AG08396 (cell line): Measurements from ENCODE around the gene ZNF782.
"Not testable (repeated sequence)": the region's sequence is repeated elsewhere in the genome, so short reads cannot be mapped to it uniquely, and the experiment has no call there.

Experiments used
- DNase-seq: peaks from one replicate; pipeline ENCODE4 v3.0.0; 2012; ENCODE audit warnings: low spot score, mixed read lengths

Gene ZNF782

DNA sequence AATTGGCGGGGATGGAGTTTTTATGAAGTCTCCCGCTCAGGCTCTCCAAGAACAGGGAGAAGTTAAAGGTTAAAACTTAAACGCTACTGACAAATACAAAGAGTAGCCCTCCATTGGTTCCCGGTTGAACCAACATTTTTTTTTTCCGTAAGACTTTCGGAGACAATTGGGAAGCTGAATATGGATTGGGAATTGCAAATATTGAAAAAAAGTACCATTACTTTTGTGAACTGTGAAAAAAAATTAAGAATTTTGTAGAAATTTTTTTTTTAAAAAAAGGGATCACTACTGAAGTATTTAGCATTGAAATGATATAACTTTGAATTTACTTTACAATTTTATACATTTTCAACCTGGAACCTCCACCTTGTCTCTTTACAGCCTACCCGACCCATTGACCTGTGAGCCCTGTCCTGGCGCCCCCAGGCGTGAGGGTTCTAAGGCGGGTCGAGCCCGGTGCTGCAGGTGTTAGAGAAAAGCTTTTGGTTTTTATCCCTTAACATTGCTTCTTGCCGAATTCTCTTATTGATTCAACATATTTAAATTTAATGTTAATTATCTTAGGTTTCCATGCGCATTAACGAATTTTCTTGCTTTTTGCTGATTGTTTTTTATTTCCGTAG, 448 bp upstream of the ZNF782 start:
- DNase-seq, result no peak

DNA sequence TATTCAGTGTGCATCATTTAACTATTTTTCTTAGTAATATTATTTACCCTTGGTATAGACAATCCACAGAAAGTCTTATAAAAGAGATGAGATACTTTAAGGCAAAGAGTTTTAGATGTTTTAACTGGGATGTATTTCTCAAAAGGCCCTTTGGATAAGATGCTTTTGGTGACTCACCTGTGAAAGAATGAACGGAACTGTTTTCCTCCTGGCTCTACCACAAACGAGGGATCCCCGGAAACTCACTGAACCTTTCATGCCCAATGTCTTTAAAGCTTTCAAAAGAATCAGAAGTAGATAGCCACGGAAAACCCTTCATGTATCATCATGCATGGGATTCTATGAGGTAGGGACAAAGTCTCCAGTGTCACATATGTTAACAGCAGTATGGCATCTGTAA, 1.6 kb downstream of the ZNF782 start:
- no peak for DNase-seq

- DNase-seq, result no peak
Measured at GRCh38 chr9:96844040-96844439, 10.3 kb downstream of the ZNF782 start.

- no peak for DNase-seq
Measured at GRCh38 chr9:96818533-96818932, 35.8 kb downstream of the ZNF782 start.

GRCh38 chr9:96817973-96818372, 36.3 kb downstream of the ZNF782 start:
- DNase-seq, result no peak

DNA sequence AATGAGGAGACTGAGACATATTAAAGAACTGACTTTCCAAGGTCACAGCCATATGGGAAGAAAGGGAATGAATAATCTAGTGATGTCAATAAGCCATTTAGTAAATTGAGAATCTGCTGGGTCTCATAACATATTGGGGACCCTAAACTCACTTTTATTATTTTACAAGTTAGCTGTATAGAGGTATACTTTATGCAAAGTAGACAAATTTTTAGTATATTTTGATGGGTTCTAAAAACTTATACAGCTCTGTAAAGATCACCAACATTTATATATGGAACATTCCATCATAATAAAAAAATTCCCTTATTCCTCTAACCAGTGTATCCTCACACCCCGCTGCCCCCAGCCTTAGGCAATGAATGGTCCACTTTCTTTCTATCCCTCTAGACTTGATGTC, 40.7 kb downstream of the ZNF782 start:
- no peak for DNase-seq

GRCh38 chr9:96798959-96799358, 55.4 kb downstream of the ZNF782 start:
- DNase-seq, result not testable (repeated sequence)

DNA sequence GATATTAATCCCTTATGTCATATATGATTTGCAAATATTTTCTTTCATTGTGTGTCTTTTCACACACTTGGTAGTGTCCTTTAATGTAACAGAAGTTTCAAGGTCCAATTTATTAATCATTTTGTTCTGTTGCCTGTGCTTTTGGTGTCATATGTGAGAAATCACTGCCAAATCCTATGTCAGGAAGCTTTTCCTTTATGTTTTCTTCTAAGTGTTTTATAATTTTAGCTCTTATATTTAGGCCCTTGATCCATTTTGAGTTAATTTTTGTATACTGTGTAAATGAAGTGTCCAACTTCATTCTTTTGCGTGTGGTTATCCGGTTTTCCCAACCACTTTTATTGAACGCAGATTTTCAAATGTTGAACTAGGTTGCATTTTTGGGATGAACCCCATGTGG, 70.3 kb downstream of the ZNF782 start:
- DNase-seq, result no peak

GRCh38 chr9:96782235-96782634, 72.1 kb downstream of the ZNF782 start:
- DNase-seq, result no peak

DNA sequence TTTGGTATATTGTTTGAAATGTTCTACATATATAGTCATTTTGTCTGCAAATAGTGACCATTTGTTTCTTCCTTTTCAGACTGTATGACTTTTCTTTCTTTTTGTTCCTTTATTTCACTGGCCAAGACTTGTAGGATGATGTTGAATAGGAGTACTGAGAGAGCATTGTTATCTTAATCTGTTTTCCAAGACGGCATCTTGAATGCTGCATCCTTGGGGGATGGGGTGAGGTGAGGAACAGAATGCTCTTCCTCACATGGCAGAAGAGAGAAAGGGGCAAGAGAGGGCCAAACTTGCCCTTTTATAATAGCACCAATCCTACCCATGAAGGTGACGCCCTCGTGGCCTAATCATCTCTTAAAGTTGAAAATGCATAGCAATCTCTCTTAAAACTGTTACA, 72.8 kb downstream of the ZNF782 start:
- no peak for DNase-seq

DNA sequence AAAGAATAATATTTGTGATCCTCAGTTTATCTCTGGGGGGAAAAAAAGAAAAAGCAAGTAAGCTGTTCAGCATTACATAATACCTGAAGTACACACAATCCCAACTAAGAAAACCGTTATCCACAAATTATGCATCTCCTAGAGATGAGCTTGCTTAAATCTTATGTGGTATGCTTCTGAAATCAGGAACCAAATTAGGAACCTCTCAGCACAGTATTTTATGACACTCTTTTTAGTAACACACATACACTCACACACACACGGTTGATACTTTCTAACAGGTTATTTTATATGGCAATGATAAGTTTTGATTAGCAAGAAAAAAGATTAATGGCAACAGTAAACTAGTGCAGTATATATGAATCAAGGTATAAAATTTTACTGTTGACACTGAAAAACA, 75.2 kb downstream of the ZNF782 start:
- no peak for DNase-seq

DNA sequence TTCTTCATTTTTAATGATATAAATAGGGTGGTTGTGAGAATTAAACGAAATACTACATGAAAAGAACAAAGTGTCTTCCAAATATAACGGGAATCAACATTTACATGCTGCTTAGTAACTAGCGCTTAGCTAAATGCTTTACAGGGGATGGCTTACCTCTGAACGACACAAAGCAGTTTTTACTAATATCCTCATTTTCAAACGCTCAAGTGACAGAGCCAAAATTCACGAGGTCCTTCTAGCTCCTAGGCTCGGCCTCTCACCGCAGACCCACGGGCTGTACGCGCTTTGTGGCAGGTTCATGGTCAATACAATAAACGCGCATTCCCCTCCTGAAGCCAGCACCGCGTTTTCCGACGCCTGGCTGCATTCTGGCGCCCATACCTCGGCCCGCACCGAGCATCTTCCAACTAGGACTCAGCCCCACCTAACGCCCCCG, 76.9 kb downstream of the ZNF782 start:
- DNase-seq, result no peak

- DNase-seq, result no peak
Measured at GRCh38 chr9:96771124-96771523, 83.2 kb downstream of the ZNF782 start.

DNA sequence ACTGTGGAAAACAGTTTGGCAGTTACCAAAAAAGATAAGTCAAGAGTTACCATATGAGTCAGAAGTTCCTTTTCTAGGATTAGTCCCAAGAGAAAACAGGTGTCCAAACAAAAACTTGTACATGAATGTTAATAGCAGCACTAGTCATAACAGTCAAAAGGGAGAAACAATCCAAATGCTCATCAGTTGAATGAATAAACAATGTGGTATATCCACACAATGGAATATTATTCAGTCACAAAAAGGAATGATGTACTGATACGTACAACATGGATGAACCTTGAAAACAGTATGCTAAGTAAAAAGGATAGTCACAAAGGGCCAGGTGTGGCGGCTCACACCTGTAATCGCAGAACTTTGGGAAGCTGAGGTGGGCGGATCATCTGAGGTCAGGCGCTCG, 84.3 kb downstream of the ZNF782 start:
- no peak for DNase-seq
